Measurements from ENCODE around the gene SIVA1. TPM values are rescaled to one million over a fixed set of nuclear protein-coding genes. Genes with fewer than 3 reads are reported as not detected.

Gene SIVA1
- polyA plus RNA-seq, 1 of the 3 experiments (the other 2 are of a cell fraction), result 137 TPM

DNA sequence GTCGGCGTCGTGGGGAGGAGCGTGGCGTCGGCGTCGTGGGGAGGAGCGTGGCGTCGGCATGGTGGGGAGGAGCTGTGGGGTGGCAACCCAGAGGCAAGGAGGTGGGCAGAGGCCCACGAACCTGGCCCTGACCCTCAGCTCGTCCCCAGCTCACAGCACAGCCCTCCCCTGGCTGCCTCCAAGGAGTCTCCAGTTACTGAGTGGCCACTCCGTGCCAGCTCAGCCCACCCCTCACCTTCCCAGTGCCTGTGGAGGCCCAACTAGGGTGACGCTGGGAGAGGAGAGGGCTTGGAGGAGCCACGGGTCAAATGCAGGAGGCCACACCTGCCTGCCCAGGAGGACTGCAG, 23.1 kb upstream of the SIVA1 start:
- H4K20me1 ChIP-seq (ENCODE audit: insufficient read depth), result no peaks in the 10 kb centered on the region
- no peaks in the 10 kb centered on the region for H3K9me2 ChIP-seq
- no peak for TF ChIP-seq NFIC (IDR thresholded peaks at IDR 0.05; ENCODE audit: borderline replicate concordance)
- TF ChIP-seq, protein P1, sequence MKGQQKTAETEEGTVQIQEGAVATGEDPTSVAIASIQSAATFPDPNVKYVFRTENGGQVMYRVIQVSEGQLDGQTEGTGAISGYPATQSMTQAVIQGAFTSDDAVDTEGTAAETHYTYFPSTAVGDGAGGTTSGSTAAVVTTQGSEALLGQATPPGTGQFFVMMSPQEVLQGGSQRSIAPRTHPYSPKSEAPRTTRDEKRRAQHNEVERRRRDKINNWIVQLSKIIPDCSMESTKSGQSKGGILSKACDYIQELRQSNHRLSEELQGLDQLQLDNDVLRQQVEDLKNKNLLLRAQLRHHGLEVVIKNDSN (IDR thresholded peaks at IDR 0.05; ENCODE audit: borderline replicate concordance, low read depth), result no peak
- no peak for TF ChIP-seq FOXJ3 (CRISPR knock-in tag; IDR thresholded peaks at IDR 0.05)
- H3K9me3 ChIP-seq, result no peaks in the 10 kb centered on the region
- H2AFZ ChIP-seq (ENCODE audit: low read depth), result no peak overlapping the region
- H3K36me3 ChIP-seq (replicated peaks in 1 of 2; ENCODE audit: control insufficient read depth in 1 of 2, insufficient read depth in 2 of 2, low read length in 1 of 2), result no peaks in the 10 kb centered on the region
- POLR2A ChIA-PET, result no interaction called here
- no peak overlapping the region for H3K9ac ChIP-seq
- no peaks in the 10 kb centered on the region for H3F3A ChIP-seq (replicated peaks; ENCODE audit: insufficient read depth)
- no peak overlapping the region for H3K4me2 ChIP-seq
- DNase-seq, result no peak
- no peaks in the 10 kb centered on the region for H3K27me3 ChIP-seq (ENCODE audit: insufficient read depth)
- H3K4me1 ChIP-seq (ENCODE audit: control insufficient read depth in 1 of 2, insufficient read depth in 2 of 2, low read depth in 1 of 2, low read length in 1 of 2), result peaks cover 0 to 20% of the 10 kb centered on the region in 2 experiments; a peak in 1 of 4 replicates
- H3K79me2 ChIP-seq (ENCODE audit: insufficient read depth), result no peaks in the 10 kb centered on the region
- H3K4me3 ChIP-seq (ENCODE audit: low read depth in 2 of 2, low read length in 1 of 2), result no peak overlapping the region
- 95% methylated on average over 15 of the region's 16 CpGs for WGBS (ENCODE audit: low lambda C conversion rate)
- CTCF ChIA-PET, result interaction anchor here (1.1 to 2.1 kb wide), 3 partner anchors 21 to 38 kb away, joined by 3 to 7 read pairs (median 3); no protein-coding TSS in a partner anchor
- no peak overlapping the region for H3K27ac ChIP-seq (ENCODE audit: low read depth in 2 of 2, low read length in 1 of 2)

DNA sequence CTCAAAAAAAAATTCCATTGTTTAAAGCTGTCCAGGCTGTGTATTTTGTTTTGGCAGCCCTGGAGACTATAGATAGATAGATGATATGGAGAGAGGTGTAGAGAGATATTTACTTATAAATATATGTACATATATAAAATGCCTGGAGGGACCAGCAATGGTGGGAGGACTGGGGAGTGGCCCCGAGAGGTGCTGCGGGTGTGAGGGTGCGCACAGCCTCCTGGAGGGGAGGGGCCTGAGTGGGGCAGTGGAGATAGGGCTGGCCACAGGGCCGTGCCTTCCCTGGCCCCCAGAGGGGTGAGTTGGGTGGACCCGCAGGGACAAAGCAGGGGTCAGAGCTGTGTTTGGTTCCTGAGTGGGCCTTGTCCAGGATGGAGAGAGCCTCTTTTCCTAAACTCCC, 22.5 kb upstream of the SIVA1 start:
- no peaks in the 10 kb centered on the region for H3K27me3 ChIP-seq (ENCODE audit: insufficient read depth)
- H3F3A ChIP-seq (replicated peaks; ENCODE audit: insufficient read depth), result no peaks in the 10 kb centered on the region
- no peak overlapping the region for H2AFZ ChIP-seq (ENCODE audit: low read depth)
- H3K4me3 ChIP-seq (ENCODE audit: low read depth in 2 of 2, low read length in 1 of 2), result no peak overlapping the region
- H3K9me3 ChIP-seq, result no peaks in the 10 kb centered on the region
- H3K4me2 ChIP-seq, result no peak overlapping the region
- H3K36me3 ChIP-seq (replicated peaks in 1 of 2; ENCODE audit: control insufficient read depth in 1 of 2, insufficient read depth in 2 of 2, low read length in 1 of 2), result no peaks in the 10 kb centered on the region
- no peak for DNase-seq
- H3K9ac ChIP-seq, result no peak overlapping the region
- H3K79me2 ChIP-seq (ENCODE audit: insufficient read depth), result no peaks in the 10 kb centered on the region
- H3K27ac ChIP-seq (ENCODE audit: low read depth in 2 of 2, low read length in 1 of 2), result no peak overlapping the region
- H4K20me1 ChIP-seq (ENCODE audit: insufficient read depth), result no peaks in the 10 kb centered on the region
- no peaks in the 10 kb centered on the region for H3K9me2 ChIP-seq
- POLR2A ChIA-PET, result interaction anchor here (1.0 kb wide), 1 partner anchor 22 kb away, joined by 3 read pairs; the partner anchor contains the start of gene SIVA1
- 76% methylated on average over 5 of the region's 5 CpGs for WGBS (ENCODE audit: low lambda C conversion rate)
- peaks cover 0 to 13% of the 10 kb centered on the region in 2 experiments; a peak in 1 of 4 replicates for H3K4me1 ChIP-seq (ENCODE audit: control insufficient read depth in 1 of 2, insufficient read depth in 2 of 2, low read depth in 1 of 2, low read length in 1 of 2)
- CTCF ChIA-PET, result interaction anchor here (1.0 to 2.1 kb wide), 5 partner anchors 21 to 97 kb away, joined by 3 to 7 read pairs (median 3); no protein-coding TSS in a partner anchor
- TF ChIP-seq NRF1 (IDR thresholded peaks at IDR 0.05; ENCODE audit: low read depth, low read length) (no peak), GATA2 (CRISPR knock-in tag; IDR thresholded peaks at IDR 0.05) (no peak), YY1 (IDR thresholded peaks at IDR 0.05; ENCODE audit: low read depth) (no peak), JUND (IDR thresholded peaks at IDR 0.05) (no peak)
- TF ChIP-seq, protein P2, sequence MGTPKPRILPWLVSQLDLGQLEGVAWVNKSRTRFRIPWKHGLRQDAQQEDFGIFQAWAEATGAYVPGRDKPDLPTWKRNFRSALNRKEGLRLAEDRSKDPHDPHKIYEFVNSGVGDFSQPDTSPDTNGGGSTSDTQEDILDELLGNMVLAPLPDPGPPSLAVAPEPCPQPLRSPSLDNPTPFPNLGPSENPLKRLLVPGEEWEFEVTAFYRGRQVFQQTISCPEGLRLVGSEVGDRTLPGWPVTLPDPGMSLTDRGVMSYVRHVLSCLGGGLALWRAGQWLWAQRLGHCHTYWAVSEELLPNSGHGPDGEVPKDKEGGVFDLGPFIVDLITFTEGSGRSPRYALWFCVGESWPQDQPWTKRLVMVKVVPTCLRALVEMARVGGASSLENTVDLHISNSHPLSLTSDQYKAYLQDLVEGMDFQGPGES (IDR thresholded peaks at IDR 0.05; ENCODE audit: low read depth, low read length), result no peak
- TF ChIP-seq, protein P3, sequence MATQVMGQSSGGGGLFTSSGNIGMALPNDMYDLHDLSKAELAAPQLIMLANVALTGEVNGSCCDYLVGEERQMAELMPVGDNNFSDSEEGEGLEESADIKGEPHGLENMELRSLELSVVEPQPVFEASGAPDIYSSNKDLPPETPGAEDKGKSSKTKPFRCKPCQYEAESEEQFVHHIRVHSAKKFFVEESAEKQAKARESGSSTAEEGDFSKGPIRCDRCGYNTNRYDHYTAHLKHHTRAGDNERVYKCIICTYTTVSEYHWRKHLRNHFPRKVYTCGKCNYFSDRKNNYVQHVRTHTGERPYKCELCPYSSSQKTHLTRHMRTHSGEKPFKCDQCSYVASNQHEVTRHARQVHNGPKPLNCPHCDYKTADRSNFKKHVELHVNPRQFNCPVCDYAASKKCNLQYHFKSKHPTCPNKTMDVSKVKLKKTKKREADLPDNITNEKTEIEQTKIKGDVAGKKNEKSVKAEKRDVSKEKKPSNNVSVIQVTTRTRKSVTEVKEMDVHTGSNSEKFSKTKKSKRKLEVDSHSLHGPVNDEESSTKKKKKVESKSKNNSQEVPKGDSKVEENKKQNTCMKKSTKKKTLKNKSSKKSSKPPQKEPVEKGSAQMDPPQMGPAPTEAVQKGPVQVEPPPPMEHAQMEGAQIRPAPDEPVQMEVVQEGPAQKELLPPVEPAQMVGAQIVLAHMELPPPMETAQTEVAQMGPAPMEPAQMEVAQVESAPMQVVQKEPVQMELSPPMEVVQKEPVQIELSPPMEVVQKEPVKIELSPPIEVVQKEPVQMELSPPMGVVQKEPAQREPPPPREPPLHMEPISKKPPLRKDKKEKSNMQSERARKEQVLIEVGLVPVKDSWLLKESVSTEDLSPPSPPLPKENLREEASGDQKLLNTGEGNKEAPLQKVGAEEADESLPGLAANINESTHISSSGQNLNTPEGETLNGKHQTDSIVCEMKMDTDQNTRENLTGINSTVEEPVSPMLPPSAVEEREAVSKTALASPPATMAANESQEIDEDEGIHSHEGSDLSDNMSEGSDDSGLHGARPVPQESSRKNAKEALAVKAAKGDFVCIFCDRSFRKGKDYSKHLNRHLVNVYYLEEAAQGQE (IDR thresholded peaks at IDR 0.05; ENCODE audit: low read depth, low read length), result no peak
